ENCODE data around the gene S1PR3.

S1PR3 gene

DNA sequence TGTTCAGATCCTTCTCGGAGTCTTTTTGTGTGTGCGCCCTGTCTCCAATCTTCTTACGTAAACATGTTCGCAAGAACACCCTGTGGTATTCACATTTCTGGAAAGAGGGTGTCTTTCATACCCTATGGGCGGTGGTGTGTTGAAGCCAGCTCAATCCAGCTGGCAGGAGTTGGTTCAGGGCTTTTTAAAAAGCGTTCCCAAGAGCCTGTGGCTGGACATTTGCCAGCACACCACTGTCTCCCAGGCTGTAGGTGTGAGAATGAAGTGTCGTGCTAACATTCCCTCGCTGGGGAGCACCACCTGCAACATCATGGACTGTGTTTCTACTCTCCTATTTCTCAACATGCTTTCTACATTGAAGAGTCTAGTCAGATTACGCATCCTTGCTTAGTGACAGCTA is 51.7 kb downstream of the S1PR3 start:
- DNase-seq (no peak), ATAC-seq (ENCODE audit: insufficient read depth, low read depth) (no peak)
- H3K9me3 ChIP-seq (ENCODE audit: insufficient read depth, low read length, severe bottlenecking) = no peaks in the 10 kb centered on the region
- no peak for TF ChIP-seq EZH2 (IDR thresholded peaks at IDR 0.05; ENCODE audit: borderline replicate concordance, low read depth, low read length, severe bottlenecking)
- no peak overlapping the region for H2AFZ ChIP-seq (ENCODE audit: low read depth, low read length)
- H3K4me2 ChIP-seq (ENCODE audit: insufficient read depth, low read length) = no peak overlapping the region
- no peaks in the 10 kb centered on the region for H4K20me1 ChIP-seq (ENCODE audit: insufficient read depth, low read length)
- no peaks in the 10 kb centered on the region for H3K36me3 ChIP-seq (ENCODE audit: insufficient read depth, low read length)
- H3K27ac ChIP-seq (ENCODE audit: low read length) = no peak overlapping the region
- no peak overlapping the region for H3K9ac ChIP-seq (ENCODE audit: low read depth, low read length)
- H3K4me1 ChIP-seq (ENCODE audit: insufficient read depth, low read length) = no peaks in the 10 kb centered on the region
- H3K79me2 ChIP-seq (ENCODE audit: insufficient read depth, low read length) = no peaks in the 10 kb centered on the region
- H3K27me3 ChIP-seq (ENCODE audit: insufficient read depth, low read length, poor library complexity) = no peaks in the 10 kb centered on the region
- H3K4me3 ChIP-seq (ENCODE audit: low read depth in 1 of 2, low read length in 2 of 2) = no peak overlapping the region

DNA sequence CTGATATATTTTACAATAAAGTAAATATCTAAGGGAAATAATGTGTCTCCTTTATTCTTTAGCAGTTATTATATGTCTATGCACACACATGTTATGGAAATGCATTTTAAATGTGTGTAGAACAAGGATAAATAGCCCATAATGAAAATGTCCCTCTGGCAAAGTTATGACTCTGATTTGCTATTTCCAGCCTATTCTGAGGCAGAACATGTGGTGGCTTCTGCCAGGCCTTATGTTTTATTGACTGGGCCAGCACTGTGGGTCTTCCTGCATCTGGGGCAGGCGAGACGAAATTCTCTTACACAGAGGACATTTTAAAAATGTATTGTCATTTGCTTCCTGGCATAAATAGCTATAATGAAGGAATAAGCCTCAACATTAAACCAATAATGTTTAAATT is 52.8 kb downstream of the S1PR3 start:
- Histone ChIP-seq H3K9me3 (ENCODE audit: insufficient read depth, low read length, severe bottlenecking) (no peaks in the 10 kb centered on the region), H3K4me1 (ENCODE audit: insufficient read depth, low read length) (no peaks in the 10 kb centered on the region), H3K79me2 (ENCODE audit: insufficient read depth, low read length) (no peaks in the 10 kb centered on the region), H3K9ac (ENCODE audit: low read depth, low read length) (no peak overlapping the region), H2AFZ (ENCODE audit: low read depth, low read length) (no peak overlapping the region), H3K36me3 (ENCODE audit: insufficient read depth, low read length) (no peaks in the 10 kb centered on the region), H3K27ac (ENCODE audit: low read length) (no peak overlapping the region), H4K20me1 (ENCODE audit: insufficient read depth, low read length) (no peaks in the 10 kb centered on the region), H3K4me2 (ENCODE audit: insufficient read depth, low read length) (no peak overlapping the region), H3K4me3 (ENCODE audit: low read depth in 1 of 2, low read length in 2 of 2) (no peak overlapping the region), H3K27me3 (ENCODE audit: insufficient read depth, low read length, poor library complexity) (no peaks in the 10 kb centered on the region)
- ATAC-seq (ENCODE audit: insufficient read depth, low read depth) (no peak), DNase-seq (no peak)
- TF ChIP-seq EZH2 (IDR thresholded peaks at IDR 0.05; ENCODE audit: borderline replicate concordance, low read depth, low read length, severe bottlenecking) = no peak
- TF ChIP-seq, protein P1, sequence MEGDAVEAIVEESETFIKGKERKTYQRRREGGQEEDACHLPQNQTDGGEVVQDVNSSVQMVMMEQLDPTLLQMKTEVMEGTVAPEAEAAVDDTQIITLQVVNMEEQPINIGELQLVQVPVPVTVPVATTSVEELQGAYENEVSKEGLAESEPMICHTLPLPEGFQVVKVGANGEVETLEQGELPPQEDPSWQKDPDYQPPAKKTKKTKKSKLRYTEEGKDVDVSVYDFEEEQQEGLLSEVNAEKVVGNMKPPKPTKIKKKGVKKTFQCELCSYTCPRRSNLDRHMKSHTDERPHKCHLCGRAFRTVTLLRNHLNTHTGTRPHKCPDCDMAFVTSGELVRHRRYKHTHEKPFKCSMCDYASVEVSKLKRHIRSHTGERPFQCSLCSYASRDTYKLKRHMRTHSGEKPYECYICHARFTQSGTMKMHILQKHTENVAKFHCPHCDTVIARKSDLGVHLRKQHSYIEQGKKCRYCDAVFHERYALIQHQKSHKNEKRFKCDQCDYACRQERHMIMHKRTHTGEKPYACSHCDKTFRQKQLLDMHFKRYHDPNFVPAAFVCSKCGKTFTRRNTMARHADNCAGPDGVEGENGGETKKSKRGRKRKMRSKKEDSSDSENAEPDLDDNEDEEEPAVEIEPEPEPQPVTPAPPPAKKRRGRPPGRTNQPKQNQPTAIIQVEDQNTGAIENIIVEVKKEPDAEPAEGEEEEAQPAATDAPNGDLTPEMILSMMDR (IDR thresholded peaks at IDR 0.05; ENCODE audit: borderline replicate concordance, extremely low read depth, low read length, poor library complexity, severe bottlenecking) = no peak

DNA sequence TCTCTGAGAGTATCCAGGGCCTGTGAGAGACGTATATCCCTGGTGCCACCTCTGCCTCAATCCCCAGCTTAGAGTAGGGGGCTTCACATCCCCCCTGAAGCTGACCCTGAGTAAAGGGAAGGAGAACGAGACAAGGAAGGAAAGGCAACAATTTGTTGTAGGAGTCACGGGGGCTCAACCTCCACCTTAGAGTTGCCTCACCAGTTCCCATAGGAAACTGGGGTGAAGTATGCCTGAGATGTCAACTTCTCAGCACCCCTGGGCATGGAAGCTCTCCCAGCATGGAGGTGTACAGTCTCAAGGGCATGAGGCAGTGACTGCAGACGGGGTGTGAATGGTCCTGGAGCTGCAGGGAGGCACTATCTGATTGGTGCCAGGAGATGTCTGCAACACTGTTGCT is 53.6 kb downstream of the S1PR3 start:
- Histone ChIP-seq H3K4me2 (ENCODE audit: insufficient read depth, low read length) (no peak overlapping the region), H3K36me3 (ENCODE audit: insufficient read depth, low read length) (no peaks in the 10 kb centered on the region), H3K4me1 (ENCODE audit: insufficient read depth, low read length) (no peaks in the 10 kb centered on the region), H3K9ac (ENCODE audit: low read depth, low read length) (no peak overlapping the region), H3K9me3 (ENCODE audit: insufficient read depth, low read length, severe bottlenecking) (no peaks in the 10 kb centered on the region), H3K27ac (ENCODE audit: low read length) (no peak overlapping the region), H3K27me3 (ENCODE audit: insufficient read depth, low read length, poor library complexity) (no peaks in the 10 kb centered on the region), H3K4me3 (ENCODE audit: low read depth in 1 of 2, low read length in 2 of 2) (no peak overlapping the region), H3K79me2 (ENCODE audit: insufficient read depth, low read length) (no peaks in the 10 kb centered on the region), H4K20me1 (ENCODE audit: insufficient read depth, low read length) (no peaks in the 10 kb centered on the region), H2AFZ (ENCODE audit: low read depth, low read length) (no peak overlapping the region)
- TF ChIP-seq, protein P1 (IDR thresholded peaks at IDR 0.05; ENCODE audit: borderline replicate concordance, extremely low read depth, low read length, poor library complexity, severe bottlenecking) = no peak
- no peak for TF ChIP-seq EZH2 (IDR thresholded peaks at IDR 0.05; ENCODE audit: borderline replicate concordance, low read depth, low read length, severe bottlenecking)
- ATAC-seq (ENCODE audit: insufficient read depth, low read depth) (no peak), DNase-seq (no peak)

DNA sequence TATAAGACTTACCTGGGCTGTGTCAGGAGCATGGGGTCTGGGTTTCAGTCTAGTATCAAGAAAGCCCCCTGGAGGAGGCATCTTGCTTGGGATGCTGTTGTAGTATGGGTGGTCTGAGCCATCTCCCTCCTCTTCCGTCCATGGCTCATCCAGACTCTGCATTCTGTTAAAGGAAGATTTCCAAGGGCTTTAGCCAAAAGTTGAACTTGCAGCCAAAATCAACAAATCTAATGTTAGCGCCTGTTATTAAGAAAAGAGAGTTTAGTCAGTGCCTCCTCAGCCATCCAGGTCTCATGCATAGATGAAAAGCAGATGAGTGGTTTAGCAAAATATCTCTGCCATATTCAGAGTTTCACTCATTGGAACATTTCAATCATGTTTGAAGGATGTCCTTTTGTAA is 55.6 kb downstream of the S1PR3 start:
- no peaks in the 10 kb centered on the region for H3K4me1 ChIP-seq (ENCODE audit: insufficient read depth, low read length)
- no peak overlapping the region for H2AFZ ChIP-seq (ENCODE audit: low read depth, low read length)
- no peak overlapping the region for H3K4me2 ChIP-seq (ENCODE audit: insufficient read depth, low read length)
- no peaks in the 10 kb centered on the region for H3K79me2 ChIP-seq (ENCODE audit: insufficient read depth, low read length)
- H3K4me3 ChIP-seq (ENCODE audit: low read depth in 1 of 2, low read length in 2 of 2) = no peak overlapping the region
- H3K27ac ChIP-seq (ENCODE audit: low read length) = no peak overlapping the region
- H3K36me3 ChIP-seq (ENCODE audit: insufficient read depth, low read length) = no peaks in the 10 kb centered on the region
- H4K20me1 ChIP-seq (ENCODE audit: insufficient read depth, low read length) = no peaks in the 10 kb centered on the region
- H3K27me3 ChIP-seq (ENCODE audit: insufficient read depth, low read length, poor library complexity) = no peaks in the 10 kb centered on the region
- TF ChIP-seq, protein P1 (IDR thresholded peaks at IDR 0.05; ENCODE audit: borderline replicate concordance, extremely low read depth, low read length, poor library complexity, severe bottlenecking) = no peak
- TF ChIP-seq EZH2 (IDR thresholded peaks at IDR 0.05; ENCODE audit: borderline replicate concordance, low read depth, low read length, severe bottlenecking) = no peak
- ATAC-seq (ENCODE audit: insufficient read depth, low read depth) = no peak
- H3K9me3 ChIP-seq (ENCODE audit: insufficient read depth, low read length, severe bottlenecking) = no peaks in the 10 kb centered on the region
- H3K9ac ChIP-seq (ENCODE audit: low read depth, low read length) = no peak overlapping the region
- no peak for DNase-seq
